ENCODE measurements around the gene CCDC110. TPM values are rescaled to one million over a fixed set of nuclear protein-coding genes. Genes with fewer than 3 reads are reported as not detected.
A peak's percentile ranks its signal among the peaks of the same experiment; 100 is the strongest.

Gene CCDC110
- total RNA-seq, 4 donors from 2014 or later: 6.8 to 22.1 (median 10.4) TPM

DNA sequence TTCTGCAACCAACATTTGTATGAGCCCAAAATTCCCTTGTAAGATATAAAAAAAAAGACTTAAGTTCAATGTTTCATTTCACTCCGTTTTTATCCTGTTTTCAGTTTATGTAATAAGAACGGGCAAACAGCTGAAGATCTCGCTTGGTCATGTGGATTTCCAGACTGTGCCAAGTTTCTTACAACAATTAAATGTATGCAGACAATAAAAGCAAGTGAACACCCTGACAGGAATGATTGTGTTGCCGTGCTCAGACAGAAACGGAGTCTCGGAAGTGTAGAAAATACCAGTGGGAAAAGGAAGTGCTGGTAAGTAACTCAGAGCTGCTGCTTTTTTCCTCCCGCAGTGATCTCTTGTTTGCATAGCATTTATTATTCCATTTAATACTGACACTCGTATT, 72.1 kb downstream of the CCDC110 start:
- intact Hi-C loops (cut with DNase I): loop anchor here (5.0 kb wide), 1 partner anchor 187 kb away; no protein-coding TSS in a partner anchor
- DNase-seq: no peak
- H3K4me1 ChIP-seq: peaks cover 12 to 15% of the 10 kb centered on the region in 2 donors
- H3K4me3 ChIP-seq (replicated peaks in 1 of 3): no peak overlapping the region
- no peak overlapping the region for H3K27ac ChIP-seq
- H3K27me3 ChIP-seq: no peaks in the 10 kb centered on the region
- no peak for TF ChIP-seq POLR2A (IDR thresholded peaks at IDR 0.05)
- TF ChIP-seq, protein P1, sequence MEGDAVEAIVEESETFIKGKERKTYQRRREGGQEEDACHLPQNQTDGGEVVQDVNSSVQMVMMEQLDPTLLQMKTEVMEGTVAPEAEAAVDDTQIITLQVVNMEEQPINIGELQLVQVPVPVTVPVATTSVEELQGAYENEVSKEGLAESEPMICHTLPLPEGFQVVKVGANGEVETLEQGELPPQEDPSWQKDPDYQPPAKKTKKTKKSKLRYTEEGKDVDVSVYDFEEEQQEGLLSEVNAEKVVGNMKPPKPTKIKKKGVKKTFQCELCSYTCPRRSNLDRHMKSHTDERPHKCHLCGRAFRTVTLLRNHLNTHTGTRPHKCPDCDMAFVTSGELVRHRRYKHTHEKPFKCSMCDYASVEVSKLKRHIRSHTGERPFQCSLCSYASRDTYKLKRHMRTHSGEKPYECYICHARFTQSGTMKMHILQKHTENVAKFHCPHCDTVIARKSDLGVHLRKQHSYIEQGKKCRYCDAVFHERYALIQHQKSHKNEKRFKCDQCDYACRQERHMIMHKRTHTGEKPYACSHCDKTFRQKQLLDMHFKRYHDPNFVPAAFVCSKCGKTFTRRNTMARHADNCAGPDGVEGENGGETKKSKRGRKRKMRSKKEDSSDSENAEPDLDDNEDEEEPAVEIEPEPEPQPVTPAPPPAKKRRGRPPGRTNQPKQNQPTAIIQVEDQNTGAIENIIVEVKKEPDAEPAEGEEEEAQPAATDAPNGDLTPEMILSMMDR (IDR thresholded peaks at IDR 0.05): no peak
- H3K36me3 ChIP-seq: peaks cover 15 to 16% of the 10 kb centered on the region in 2 donors
- 85% methylated on average over 8 of the region's 8 CpGs for WGBS, 2 donors
- no peaks in the 10 kb centered on the region for H3K9me3 ChIP-seq

DNA sequence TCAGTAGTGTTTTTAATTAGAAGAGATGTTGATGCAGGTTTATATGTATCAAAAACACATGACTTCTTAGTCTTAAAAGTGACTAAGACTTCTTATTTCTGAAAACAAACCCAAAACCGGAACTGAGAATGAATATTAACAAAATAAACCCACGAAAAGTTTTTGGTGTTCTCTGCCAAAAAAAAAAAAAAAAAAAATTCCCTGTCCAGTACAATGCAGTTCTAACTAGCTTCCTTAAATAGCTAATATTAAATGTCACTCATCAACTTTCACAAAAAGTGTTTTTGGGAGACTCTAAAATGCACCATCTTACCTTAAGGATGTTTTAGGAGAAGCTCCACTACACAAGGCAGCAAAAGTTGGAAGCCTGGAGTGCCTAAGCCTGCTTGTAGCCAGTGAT, 72.9 kb downstream of the CCDC110 start:
- Histone ChIP-seq H3K27me3 (no peaks in the 10 kb centered on the region), H3K36me3 (peaks cover 13 to 16% of the 10 kb centered on the region in 2 donors), H3K4me1 (peaks cover 12 to 15% of the 10 kb centered on the region in 2 donors), H3K4me3 (replicated peaks in 1 of 3) (no peak overlapping the region), H3K9me3 (no peaks in the 10 kb centered on the region), H3K27ac (no peak overlapping the region)
- WGBS, 2 donors: 18 to 23% methylated on average over 2 of the region's 2 CpGs
- TF ChIP-seq POLR2A (IDR thresholded peaks at IDR 0.05): no peak
- TF ChIP-seq, protein P1 (IDR thresholded peaks at IDR 0.05): no peak
- no peak for DNase-seq
- intact Hi-C loops (cut with DNase I): loop anchor here (5.0 kb wide), 1 partner anchor 186 kb away; no protein-coding TSS in a partner anchor

DNA sequence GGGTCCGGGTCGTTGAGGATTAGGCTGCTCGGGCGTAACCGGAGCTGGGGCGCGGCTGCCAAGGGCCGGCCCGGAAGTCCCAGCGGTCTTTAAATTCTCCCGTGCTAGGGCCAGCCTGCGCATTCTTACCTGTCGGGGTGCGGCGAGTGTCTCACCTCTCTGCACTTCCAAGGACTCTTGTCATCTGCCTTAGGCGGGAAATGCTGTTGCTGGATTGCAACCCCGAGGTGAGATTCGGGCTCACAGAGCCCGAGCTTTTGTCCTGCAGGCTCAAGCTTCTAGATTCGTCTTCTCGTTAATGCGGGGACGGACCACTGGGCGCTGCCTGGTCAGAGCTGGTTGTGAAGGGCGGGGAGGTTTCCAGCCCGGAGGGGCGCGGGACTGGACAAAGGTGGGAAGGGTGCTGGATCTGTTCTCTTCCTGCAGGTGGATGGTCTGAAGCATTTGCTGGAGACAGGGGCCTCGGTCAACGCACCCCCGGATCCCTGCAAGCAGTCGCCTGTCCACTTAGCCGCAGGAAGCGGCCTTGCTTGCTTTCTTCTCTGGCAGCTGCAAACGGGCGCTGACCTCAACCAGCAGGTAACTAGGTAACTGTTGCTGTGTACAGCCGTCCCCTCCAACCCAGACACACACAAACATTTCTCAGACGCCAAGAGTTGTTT, 74.7 kb downstream of the CCDC110 start, which contains the start of gene ANKRD37:
TSS of gene ANKRD37 (plus strand) at position 118 of the 662 bp plus-strand sequence. CDS start at position 201, 83 bp downstream.
- WGBS, 2 donors: 5 to 38% methylated on average over 9 of the region's 38 CpGs
- Histone ChIP-seq H3K9me3 (no peaks in the 10 kb centered on the region), H3K4me1 (peaks cover 12 to 15% of the 10 kb centered on the region in 2 donors), H3K27ac (peak within 1 kb of the TSS; percentile 98 to 99 (median 99)), H3K4me3 (replicated peaks in 1 of 3) (peak within 1 kb of the TSS; percentile 52 to 93 (median 79)), H3K36me3 (peaks cover 7 to 12% of the 10 kb centered on the region in 2 donors), H3K27me3 (no peaks in the 10 kb centered on the region)
- intact Hi-C loops (cut with DNase I): loop anchor here (5.0 kb wide), 1 partner anchor 185 kb away; no protein-coding TSS in a partner anchor
- peak; percentile 16 to 81 for TF ChIP-seq POLR2A (IDR thresholded peaks at IDR 0.05)
- TF ChIP-seq, protein P1 (IDR thresholded peaks at IDR 0.05): peak in 2 of 6 experiments; percentile 17 to 34
- DNase-seq: peak; percentile 72 to 81

DNA sequence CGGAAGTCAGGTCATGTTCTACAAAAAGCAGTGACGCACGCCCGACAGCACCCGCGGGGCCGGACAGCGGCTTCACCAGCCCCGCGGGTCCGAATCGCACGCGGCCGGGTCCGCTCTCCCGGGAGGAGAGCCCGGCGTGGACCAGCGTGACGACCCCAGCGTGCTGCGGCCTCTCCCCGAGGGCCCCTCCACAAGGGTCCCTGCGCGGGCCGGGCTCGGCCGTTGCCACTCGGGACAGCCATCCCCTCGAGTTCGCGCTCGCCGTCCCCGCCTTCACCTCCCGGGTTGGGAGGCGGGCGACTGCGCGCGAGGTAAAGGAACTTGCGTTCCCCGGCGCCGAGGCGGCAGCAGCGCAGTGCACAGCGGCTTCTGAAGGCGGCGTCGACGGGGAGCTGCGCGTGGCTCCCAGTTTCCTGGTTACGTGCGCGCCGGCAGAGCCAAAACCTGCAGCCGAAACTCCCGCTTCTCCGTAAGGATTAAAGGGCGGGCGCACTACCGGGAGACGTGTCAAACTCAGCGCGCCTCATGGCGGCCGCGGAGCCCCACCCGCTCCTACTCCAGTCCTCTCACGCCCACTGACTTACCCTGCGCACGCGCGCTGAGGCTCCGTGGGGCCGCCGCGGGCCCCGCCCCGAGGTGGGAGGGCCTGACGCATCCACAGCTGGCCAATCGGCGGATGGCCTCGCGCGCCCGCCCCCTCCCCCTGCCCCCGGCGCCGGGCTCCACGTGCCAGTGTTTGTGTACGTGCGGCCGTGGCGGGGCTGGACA, 75.4 kb downstream of the CCDC110 start:
- DNase-seq: peak; percentile 97 to 98
- H3K4me1 ChIP-seq: peaks cover 12 to 15% of the 10 kb centered on the region in 2 donors
- H3K36me3 ChIP-seq: peaks cover 7% of the 10 kb centered on the region in 2 donors
- peak overlapping the region; percentile 52 to 93 (median 79) for H3K4me3 ChIP-seq (replicated peaks in 1 of 3)
- peak overlapping the region; percentile 98 to 99 (median 99) for H3K27ac ChIP-seq
- intact Hi-C loops (cut with DNase I): loop anchor here (5.0 kb wide), 1 partner anchor 184 kb away; no protein-coding TSS in a partner anchor
- 0 to 1% methylated on average over 15 to 33 of the region's 98 CpGs for WGBS, 2 donors
- TF ChIP-seq, protein P1 (IDR thresholded peaks at IDR 0.05): no peak
- peak; percentile 60 to 86 for TF ChIP-seq POLR2A (IDR thresholded peaks at IDR 0.05)
- H3K9me3 ChIP-seq: no peaks in the 10 kb centered on the region
- H3K27me3 ChIP-seq: no peaks in the 10 kb centered on the region
